Measurements from ENCODE around the gene NPW. TPM values are rescaled to one million over a fixed set of nuclear protein-coding genes. Genes with fewer than 3 reads are reported as not detected.

Gene NPW
- total and polyA plus RNA-seq, 2 of the 8 experiments (the other 6 are each of a cell fraction or from before 2014, with no cell fraction given), result 4.0 to 10.3 TPM

- 96% methylated on average over 22 of the region's 29 CpGs; no CpG with 5 or more reads in 1 of the 2 experiments for WGBS, 2 experiments (ENCODE audit: extremely low coverage in 1 of 2, insufficient coverage in 1 of 2, insufficient read length in 1 of 2, insufficient replicate concordance in 2 of 2, low coverage in 1 of 2, low lambda C conversion rate in 2 of 2, missing lambda C conversion rate in 1 of 2)
- Histone ChIP-seq H4K8ac (ENCODE audit: extremely low read depth, insufficient read depth, low read length) (no peak overlapping the region), H2BK12ac (ENCODE audit: low read depth, low read length) (no peak overlapping the region), H4K5ac (ENCODE audit: insufficient read length, low read depth, low read length) (no peak overlapping the region), H2AK5ac (ENCODE audit: low read depth, low read length) (no peak overlapping the region), H3K36me3 (ENCODE audit: control insufficient read depth in 2 of 4, insufficient read depth in 4 of 4, low read length in 3 of 4) (no peaks in the 10 kb centered on the region), H3K79me1 (ENCODE audit: low read depth, low read length) (no peaks in the 10 kb centered on the region), H3K18ac (ENCODE audit: extremely low read depth, low read length) (no peak overlapping the region), H3K27ac (ENCODE audit: low read depth, low read length) (no peak overlapping the region), H2AFZ (ENCODE audit: low read length) (no peak overlapping the region), H3K56ac (replicated peaks; ENCODE audit: insufficient read length, low read depth, low read length) (no peak overlapping the region), H3K23me2 (ENCODE audit: low read depth, low read length) (no peaks in the 10 kb centered on the region), H3K79me2 (ENCODE audit: control insufficient read depth in 1 of 2, insufficient read depth in 2 of 2, low read length in 2 of 2) (no peaks in the 10 kb centered on the region), H3K9ac (replicated peaks in 1 of 4; ENCODE audit: extremely low read depth in 1 of 4, low read depth in 3 of 4, low read length in 3 of 4) (no peak overlapping the region), H3K14ac (ENCODE audit: insufficient read length) (no peak overlapping the region), H4K91ac (replicated peaks; ENCODE audit: insufficient read length, low read length) (no peak overlapping the region), H2BK5ac (ENCODE audit: low read depth, low read length) (no peak overlapping the region), H2BK20ac (ENCODE audit: low read length) (no peak overlapping the region), H3K4ac (replicated peaks; ENCODE audit: insufficient read length, low read depth, low read length) (no peak overlapping the region), H3K23ac (ENCODE audit: insufficient read length) (no peak overlapping the region), H3K4me1 (replicated peaks in 1 of 4; ENCODE audit: control insufficient read depth in 3 of 4, insufficient read depth in 4 of 4, low read length in 3 of 4) (peaks cover 0 to 4% (median 0%) of the 10 kb centered on the region in 4 experiments; a peak in 4 of 7 replicates), H3K4me2 (ENCODE audit: insufficient read depth in 1 of 2, low read depth in 2 of 2, low read length in 2 of 2) (no peak overlapping the region), H3K27me3 (replicated peaks in 1 of 4; ENCODE audit: control insufficient read depth in 3 of 4, extremely low read depth in 1 of 4, insufficient read depth in 3 of 4, low read length in 3 of 4) (no peaks in the 10 kb centered on the region), H3K4me3 (ENCODE audit: extremely low read depth in 1 of 4, insufficient read depth in 2 of 4, low read depth in 3 of 4, low read length in 4 of 4) (no peak overlapping the region), H2BK15ac (ENCODE audit: low read length) (no peak overlapping the region), H2BK120ac (replicated peaks; ENCODE audit: low read depth, low read length) (no peak overlapping the region), H4K20me1 (replicated peaks in 1 of 2; ENCODE audit: control insufficient read depth in 1 of 2, insufficient read depth in 2 of 2, low read length in 2 of 2) (peaks cover 0 to 2% of the 10 kb centered on the region in 2 experiments), H3K9me3 (ENCODE audit: insufficient read depth in 2 of 2, low read depth in 1 of 2, low read length in 1 of 2) (no peaks in the 10 kb centered on the region)
- no peak for TF ChIP-seq KDM1A (IDR thresholded peaks at IDR 0.05; ENCODE audit: borderline replicate concordance, low read length)
- no peak for TF ChIP-seq NRF1 (IDR thresholded peaks at IDR 0.05; ENCODE audit: low read depth, low read length)
- TF ChIP-seq GABPA (IDR thresholded peaks at IDR 0.05; ENCODE audit: borderline replicate concordance, insufficient read depth, low read length), result no peak
- no peak for TF ChIP-seq BRCA1 (IDR thresholded peaks at IDR 0.05; ENCODE audit: low read depth, low read length)
- CTCF ChIA-PET (ENCODE audit: partially characterized antibody), result interaction anchor here (0.8 to 3.0 kb wide), 5 partner anchors 9 to 26 kb away, joined by 3 to 14 read pairs (median 3); partner anchors contain the start of genes NTHL1 and TSC2
- DNase-seq (ENCODE audit: low read depth in 1 of 2, low spot score in 2 of 2) (no peak), FAIRE-seq (no peak)
- POLR2A ChIA-PET (ENCODE audit: partially characterized antibody), result interaction anchor here (0.9 to 3.1 kb wide), 4 partner anchors 10 to 117 kb away, joined by 3 to 14 read pairs (median 5); partner anchors contain the start of genes NTHL1, TRAF7 and TSC2
Observed at GRCh38 chr16:2037647-2038381, 18.2 kb downstream of the NPW start.
